Uterus (tissue), 2 donors: ENCODE data around the gene POTEE.
"Not testable (repeated sequence)": the region's sequence is repeated elsewhere in the genome, so short reads cannot be mapped to it uniquely, and the experiment has no call there.

Experiments
- CTCF ChIP-seq, 4 experiments: fragments of 200-600 bp in 2 of 4; fragments of 450-650 bp in 2 of 4; sonication (generic) in 2 of 4; IDR thresholded peaks; one replicate each; pipeline ENCODE4 v1.5.1; 2016 to 2019; ENCODE audit warnings: antibody characterized with exemption in 4 of 4, mild to moderate bottlenecking in 2 of 4, moderate library complexity in 1 of 4
- POLR2A ChIP-seq, 2 donors: fragments of 450-650 bp; IDR thresholded peaks; one replicate each; pipeline ENCODE4 v1.6.1; 2016; ENCODE audit warnings: antibody characterized with exemption in 2 of 2, mild to moderate bottlenecking in 1 of 2, moderate library complexity in 1 of 2

- TF ChIP-seq POLR2A, CTCF (IDR thresholded peaks at IDR 0.05): not testable (repeated sequence)
These were observed 1.5 kb upstream of the POTEE start for GRCh38 chr2:131207839-131208238.
